WERI-Rb-1 (cell line): Measurements from ENCODE around the gene NRXN3.
A peak's percentile ranks its signal among the peaks of the same experiment; 100 is the strongest.

ENCODE experiments used
- DNase-seq: peaks from one replicate; pipeline ENCODE4 v3.0.0-alpha.2; 2020
- H3K27ac ChIP-seq: fragments of 250-450 bp; sonication (Bioruptor Pico); 2 replicates; pipeline ENCODE4 v1.5.1; 2020; ENCODE audit warnings: mild to moderate bottlenecking, moderate library complexity
- H3K27me3 ChIP-seq: fragments of 250-450 bp; sonication (Bioruptor Pico); 2 replicates; pipeline ENCODE4 v1.5.1; 2021; ENCODE audit warnings: mild to moderate bottlenecking, low read depth, moderate library complexity; ENCODE audit not compliant: insufficient read depth, severe bottlenecking
- H3K36me3 ChIP-seq: fragments of 250-450 bp; sonication (Bioruptor Pico); 2 replicates; pipeline ENCODE4 v1.5.1; 2020; ENCODE audit warnings: mild to moderate bottlenecking, moderate library complexity
- H3K4me3 ChIP-seq: 2 replicates; pipeline ENCODE4 v1.5.1; 2011; ENCODE audit warnings: low read depth, mild to moderate bottlenecking, control low read depth, low read length
- H3K9me3 ChIP-seq: fragments of 250-450 bp; sonication (Bioruptor Pico); 2 replicates; pipeline ENCODE4 v1.5.1; 2021; ENCODE audit warnings: mild to moderate bottlenecking, moderate library complexity; ENCODE audit not compliant: severe bottlenecking
- TF ChIP-seq, protein P1 (sequence below): IDR thresholded peaks from 2 replicates; pipeline ENCODE4 v1.5.1; 2011; ENCODE audit warnings: low read depth, mild to moderate bottlenecking, control low read depth, inconsistent platforms, low read length

The NRXN3 gene

GRCh38 chr14:78202976-78203375 lies 32.8 kb downstream of the NRXN3 start:
- TF ChIP-seq, protein P1, sequence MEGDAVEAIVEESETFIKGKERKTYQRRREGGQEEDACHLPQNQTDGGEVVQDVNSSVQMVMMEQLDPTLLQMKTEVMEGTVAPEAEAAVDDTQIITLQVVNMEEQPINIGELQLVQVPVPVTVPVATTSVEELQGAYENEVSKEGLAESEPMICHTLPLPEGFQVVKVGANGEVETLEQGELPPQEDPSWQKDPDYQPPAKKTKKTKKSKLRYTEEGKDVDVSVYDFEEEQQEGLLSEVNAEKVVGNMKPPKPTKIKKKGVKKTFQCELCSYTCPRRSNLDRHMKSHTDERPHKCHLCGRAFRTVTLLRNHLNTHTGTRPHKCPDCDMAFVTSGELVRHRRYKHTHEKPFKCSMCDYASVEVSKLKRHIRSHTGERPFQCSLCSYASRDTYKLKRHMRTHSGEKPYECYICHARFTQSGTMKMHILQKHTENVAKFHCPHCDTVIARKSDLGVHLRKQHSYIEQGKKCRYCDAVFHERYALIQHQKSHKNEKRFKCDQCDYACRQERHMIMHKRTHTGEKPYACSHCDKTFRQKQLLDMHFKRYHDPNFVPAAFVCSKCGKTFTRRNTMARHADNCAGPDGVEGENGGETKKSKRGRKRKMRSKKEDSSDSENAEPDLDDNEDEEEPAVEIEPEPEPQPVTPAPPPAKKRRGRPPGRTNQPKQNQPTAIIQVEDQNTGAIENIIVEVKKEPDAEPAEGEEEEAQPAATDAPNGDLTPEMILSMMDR = no peak
- DNase-seq = no peak
- H3K27ac ChIP-seq = no peak overlapping the region

DNA sequence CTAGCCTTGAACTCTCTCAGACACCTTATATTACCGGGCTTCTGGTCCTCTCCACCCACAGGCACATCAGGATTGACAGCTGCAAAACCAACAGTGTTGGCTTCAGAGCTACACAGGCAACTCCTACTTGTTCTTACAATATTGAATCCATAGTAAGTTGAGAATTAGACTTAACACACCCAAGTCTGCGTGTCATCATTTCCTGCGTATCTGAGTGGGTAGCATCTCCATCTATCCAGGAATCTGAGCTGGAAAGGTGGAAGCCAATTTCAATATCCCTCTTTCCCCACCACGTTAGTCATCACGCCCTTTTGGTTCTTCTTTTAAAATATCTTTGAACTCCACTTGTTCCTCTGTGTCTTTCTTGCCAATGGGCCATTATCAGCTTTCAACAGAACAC lies 37.2 kb downstream of the NRXN3 start:
- no peak for DNase-seq
- TF ChIP-seq, protein P1 = no peak

More at GRCh38 chr14:78202976-78203375, 32.8 kb downstream of the NRXN3 start:
- Histone ChIP-seq H3K27me3 (no peaks in the 10 kb centered on the region), H3K4me3 (no peak overlapping the region), H3K36me3 (no peaks in the 10 kb centered on the region), H3K9me3 (no peaks in the 10 kb centered on the region)

GRCh38 chr14:78220273-78220672 lies 50.1 kb downstream of the NRXN3 start:
- Histone ChIP-seq H3K36me3 (no peaks in the 10 kb centered on the region), H3K27me3 (no peaks in the 10 kb centered on the region), H3K9me3 (no peaks in the 10 kb centered on the region), H3K27ac (no peak overlapping the region), H3K4me3 (no peak overlapping the region)
- TF ChIP-seq, protein P1 = no peak
- DNase-seq = no peak

More for the DNA sequence above, 37.2 kb downstream of the NRXN3 start:
- Histone ChIP-seq H3K4me3 (no peak overlapping the region), H3K36me3 (no peaks in the 10 kb centered on the region), H3K27ac (no peak overlapping the region), H3K27me3 (no peaks in the 10 kb centered on the region), H3K9me3 (no peaks in the 10 kb centered on the region)

DNA sequence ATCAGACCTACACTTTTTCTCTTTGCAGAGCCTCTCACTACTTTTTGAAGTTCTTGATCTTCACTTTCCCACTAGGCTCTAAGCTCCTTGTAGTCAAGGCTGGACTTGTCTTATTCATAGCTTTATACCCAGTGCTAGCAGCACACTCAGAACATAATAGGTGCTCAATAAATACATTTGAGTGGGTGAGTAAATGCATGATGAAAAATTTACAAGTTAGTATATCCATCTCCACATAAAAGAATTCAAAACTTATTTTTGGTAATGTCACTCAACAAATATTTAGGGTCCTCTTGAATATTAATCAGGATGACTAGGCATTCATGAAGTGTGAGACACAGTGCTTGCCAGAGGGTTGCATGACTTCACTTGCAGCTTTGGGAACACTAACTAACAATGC lies 52.6 kb downstream of the NRXN3 start:
- Histone ChIP-seq H3K36me3 (no peaks in the 10 kb centered on the region), H3K27ac (no peak overlapping the region), H3K27me3 (no peaks in the 10 kb centered on the region), H3K4me3 (no peak overlapping the region), H3K9me3 (no peaks in the 10 kb centered on the region)
- no peak for DNase-seq
- TF ChIP-seq, protein P1 = no peak

DNA sequence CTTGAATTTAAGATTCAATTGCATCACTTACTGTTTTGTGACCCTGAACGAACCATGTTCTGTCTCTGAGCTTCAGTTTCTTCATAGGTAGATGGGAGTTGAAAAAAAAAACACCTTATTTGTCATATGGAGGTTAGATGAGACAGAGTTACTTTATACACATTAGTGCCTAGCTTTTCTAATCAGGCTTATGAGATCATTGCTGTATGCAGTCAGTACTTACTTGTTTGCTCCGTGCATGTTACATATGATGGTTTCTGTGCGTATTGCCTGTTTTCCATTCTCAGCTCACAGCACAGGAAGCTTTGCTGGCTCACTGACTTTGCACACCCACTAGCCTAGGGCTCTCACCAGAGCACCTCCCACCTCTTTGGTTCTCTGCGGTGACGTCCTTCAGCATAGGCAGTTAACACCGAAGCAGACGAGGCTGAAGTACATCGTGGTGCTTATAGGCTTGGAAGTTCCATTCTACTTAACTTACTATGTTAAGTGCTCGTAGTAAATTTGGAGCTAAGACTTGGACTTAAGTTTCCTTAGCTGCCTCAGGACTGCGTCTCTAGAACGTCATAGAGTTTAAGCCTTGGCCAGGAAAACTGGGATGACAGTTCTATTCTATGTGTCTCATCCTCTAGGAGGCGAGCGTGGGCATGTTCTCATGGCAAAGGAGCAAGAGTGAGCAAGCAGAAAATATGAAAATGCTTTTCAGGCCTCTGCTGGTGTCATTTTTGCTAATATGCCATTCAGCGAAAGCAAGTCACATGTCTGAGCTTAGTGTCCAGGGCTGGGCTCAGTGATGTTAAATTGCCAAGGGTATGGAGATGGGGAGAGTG lies 57.3 kb downstream of the NRXN3 start:
- H3K9me3 ChIP-seq = no peaks in the 10 kb centered on the region
- H3K4me3 ChIP-seq = no peak overlapping the region
- TF ChIP-seq, protein P1 = peak; percentile 18; the same call in 1 of the 2 replicates
- no peak for DNase-seq
- no peak overlapping the region for H3K27ac ChIP-seq
- H3K36me3 ChIP-seq = no peaks in the 10 kb centered on the region
- no peaks in the 10 kb centered on the region for H3K27me3 ChIP-seq
